ENCODE measurements around the gene SH3BP5. TPM values are rescaled to one million over a fixed set of nuclear protein-coding genes. Genes with fewer than 3 reads are reported as not detected.

The SH3BP5 gene
- total RNA-seq, 2 experiments from 2014 or later = 2.0 to 2.4 TPM

GRCh38 chr3:15300323-15301078 lies 31.9 kb downstream of the SH3BP5 start:
- no peak for DNase-seq
- POLR2A ChIA-PET = no interaction called here
- CTCF ChIA-PET = interaction anchor here (0.8 to 1.1 kb wide), 3 partner anchors 30 to 32 kb away, joined by 3 read pairs; partner anchors contain the start of gene SH3BP5
- H3K4me1 Mint-ChIP-seq (ENCODE audit: low read depth) = peaks cover 31% of the 10 kb centered on the region
- H3K27me3 Mint-ChIP-seq = no peaks in the 10 kb centered on the region
- no peak for ATAC-seq
- no peak overlapping the region for H3K27ac Mint-ChIP-seq
- intact Hi-C loops (cut with micrococcal nuclease) = no loop called here
- no peak for TF ChIP-seq CTCF (IDR thresholded peaks at IDR 0.05)
- H3K9me3 Mint-ChIP-seq = no peaks in the 10 kb centered on the region
- H3K36me3 Mint-ChIP-seq (ENCODE audit: low read depth) = peaks cover 3% of the 10 kb centered on the region
- H3K4me3 Mint-ChIP-seq = no peak overlapping the region

DNA sequence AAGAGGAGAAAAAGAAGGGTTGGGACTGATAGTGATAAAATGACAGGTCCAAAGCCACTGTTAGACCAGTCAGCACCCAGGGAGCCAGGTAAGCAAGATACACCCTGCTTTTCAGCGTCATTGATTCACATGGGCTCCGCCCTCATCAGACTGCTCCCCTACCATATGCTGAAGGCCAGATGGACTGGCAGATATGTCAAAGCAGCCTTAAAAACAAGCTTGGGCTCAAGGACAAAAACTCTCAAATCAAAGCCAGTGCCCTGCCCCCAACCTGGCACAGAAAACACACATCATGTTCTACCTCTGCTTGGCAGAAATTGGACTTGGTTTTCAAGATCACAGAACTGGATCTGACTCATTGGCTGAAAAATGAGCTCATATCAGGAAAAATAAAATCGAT lies 33.4 kb downstream of the SH3BP5 start:
- DNase-seq (no peak), ATAC-seq (no peak)
- no peak for TF ChIP-seq CTCF (IDR thresholded peaks at IDR 0.05)
- H3K27me3 Mint-ChIP-seq = no peaks in the 10 kb centered on the region
- peaks cover 3% of the 10 kb centered on the region for H3K36me3 Mint-ChIP-seq (ENCODE audit: low read depth)
- ChIA-PET POLR2A (no interaction called here), CTCF (interaction anchor here (0.8 kb wide), 1 partner anchor 56 kb away, joined by 4 read pairs; no protein-coding TSS in a partner anchor)
- intact Hi-C loops (cut with micrococcal nuclease) = no loop called here
- no peak overlapping the region for H3K27ac Mint-ChIP-seq
- no peak overlapping the region for H3K4me3 Mint-ChIP-seq
- H3K9me3 Mint-ChIP-seq = no peaks in the 10 kb centered on the region
- H3K4me1 Mint-ChIP-seq (ENCODE audit: low read depth) = peaks cover 28% of the 10 kb centered on the region

DNA sequence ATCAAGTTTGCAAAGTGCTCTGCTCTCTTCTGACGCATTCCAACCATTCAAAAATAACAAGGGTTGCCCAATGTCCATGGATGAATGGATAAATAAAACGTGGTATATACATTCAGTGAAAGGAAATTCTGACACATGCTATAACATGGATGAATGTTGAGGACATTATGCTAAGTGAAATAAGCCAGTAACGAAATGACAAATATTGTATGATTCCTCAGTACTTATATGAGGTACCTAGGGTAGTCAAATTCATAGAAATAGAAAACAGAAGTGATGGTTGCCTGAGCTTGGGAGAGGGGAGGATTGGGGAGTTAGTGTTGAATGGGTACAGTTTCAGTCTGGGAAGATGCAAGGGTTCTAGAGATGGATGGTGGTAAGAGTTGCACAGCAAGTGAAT lies 33.9 kb downstream of the SH3BP5 start:
- ChIA-PET POLR2A (no interaction called here), CTCF (no interaction called here)
- peaks cover 24% of the 10 kb centered on the region for H3K4me1 Mint-ChIP-seq (ENCODE audit: low read depth)
- no peaks in the 10 kb centered on the region for H3K9me3 Mint-ChIP-seq
- ATAC-seq (no peak), DNase-seq (no peak)
- intact Hi-C loops (cut with micrococcal nuclease) = no loop called here
- peaks cover 3% of the 10 kb centered on the region for H3K36me3 Mint-ChIP-seq (ENCODE audit: low read depth)
- H3K4me3 Mint-ChIP-seq = no peak overlapping the region
- H3K27me3 Mint-ChIP-seq = no peaks in the 10 kb centered on the region
- H3K27ac Mint-ChIP-seq = no peak overlapping the region
- no peak for TF ChIP-seq CTCF (IDR thresholded peaks at IDR 0.05)

DNA sequence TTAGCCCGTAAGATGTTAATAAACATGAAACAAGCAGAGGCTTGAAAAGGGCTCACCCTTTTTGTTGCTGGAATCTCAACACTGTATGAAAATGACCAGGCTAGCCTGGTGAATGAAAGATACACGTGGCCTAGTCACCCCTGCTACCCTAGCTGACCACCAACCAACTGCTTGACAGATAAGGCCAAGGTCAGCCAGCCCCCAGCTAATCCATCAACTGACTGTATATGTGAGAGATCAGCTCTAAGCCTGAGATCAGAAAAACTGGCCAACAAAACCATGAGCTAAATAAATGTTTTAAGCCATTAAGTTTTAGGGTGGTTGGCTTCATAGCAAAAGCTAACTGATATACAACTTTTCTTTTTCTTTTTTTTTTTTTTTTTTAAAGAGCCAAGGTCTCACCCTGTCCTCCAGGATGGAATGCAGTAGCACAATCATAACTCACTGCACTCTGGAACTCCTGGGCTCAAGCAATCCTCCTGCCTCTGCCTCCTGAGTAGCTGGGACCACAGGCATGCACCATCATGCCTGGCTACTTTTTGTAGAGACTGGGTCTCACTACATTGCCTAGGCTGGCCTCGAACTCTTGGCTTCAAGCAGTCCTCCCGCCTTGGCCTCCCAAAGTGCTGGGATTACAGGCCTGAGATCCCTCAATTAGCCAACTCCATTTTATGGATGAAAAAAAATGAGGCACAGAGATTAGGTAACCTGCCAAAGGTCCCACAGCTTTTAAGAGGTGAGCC lies 34.6 kb downstream of the SH3BP5 start:
- ATAC-seq (no peak), DNase-seq (no peak)
- TF ChIP-seq CTCF (IDR thresholded peaks at IDR 0.05) = no peak
- no peak overlapping the region for H3K4me3 Mint-ChIP-seq
- no peaks in the 10 kb centered on the region for H3K9me3 Mint-ChIP-seq
- no peak overlapping the region for H3K27ac Mint-ChIP-seq
- ChIA-PET CTCF (interaction anchor here (0.9 kb wide), 1 partner anchor 29 kb away, joined by 5 read pairs; no protein-coding TSS in a partner anchor), POLR2A (no interaction called here)
- no peaks in the 10 kb centered on the region for H3K27me3 Mint-ChIP-seq
- intact Hi-C loops (cut with micrococcal nuclease) = no loop called here
- H3K36me3 Mint-ChIP-seq (ENCODE audit: low read depth) = no peaks in the 10 kb centered on the region
- H3K4me1 Mint-ChIP-seq (ENCODE audit: low read depth) = peaks cover 27% of the 10 kb centered on the region

GRCh38 chr3:15295506-15295905 lies 36.9 kb downstream of the SH3BP5 start:
- Mint-ChIP-seq H3K27me3 (no peaks in the 10 kb centered on the region), H3K4me3 (no peak overlapping the region), H3K4me1 (ENCODE audit: low read depth) (peaks cover 37% of the 10 kb centered on the region), H3K27ac (no peak overlapping the region), H3K36me3 (ENCODE audit: low read depth) (no peaks in the 10 kb centered on the region), H3K9me3 (no peaks in the 10 kb centered on the region)
- TF ChIP-seq CTCF (IDR thresholded peaks at IDR 0.05) = no peak
- no peak for ATAC-seq
- ChIA-PET CTCF (interaction anchor here (1.4 to 2.7 kb wide), 4 partner anchors 9 to 78 kb away, joined by 4 to 9 read pairs (median 5); partner anchors contain the start of gene SH3BP5), POLR2A (interaction anchor here (1.1 to 1.8 kb wide), 5 partner anchors 9 to 25 kb away, joined by 3 to 6 read pairs (median 5); no protein-coding TSS in a partner anchor)
- intact Hi-C loops (cut with micrococcal nuclease) = no loop called here
- DNase-seq = no peak
